ENCODE measurements around the gene ZNF70.
A peak's percentile ranks its signal among the peaks of the same experiment; 100 is the strongest.

The ZNF70 gene

DNA sequence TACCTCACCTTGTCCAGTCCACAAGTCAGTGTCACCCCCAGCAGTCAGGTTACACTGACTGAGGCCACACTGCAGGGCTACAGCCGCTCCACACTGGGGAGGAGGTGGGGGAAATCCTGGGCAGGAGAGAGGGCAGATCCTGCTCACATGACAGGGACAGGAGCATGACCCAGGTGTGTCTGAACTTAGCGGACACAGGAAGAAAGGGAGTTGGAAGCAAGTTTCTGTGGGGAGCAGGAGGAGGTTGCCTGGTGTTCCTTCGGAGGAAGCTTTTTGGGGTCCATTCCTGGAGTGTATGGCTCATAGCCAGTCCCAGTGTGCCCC lies 27.6 kb upstream of the ZNF70 start:
- no peak for DNase-seq

DNA sequence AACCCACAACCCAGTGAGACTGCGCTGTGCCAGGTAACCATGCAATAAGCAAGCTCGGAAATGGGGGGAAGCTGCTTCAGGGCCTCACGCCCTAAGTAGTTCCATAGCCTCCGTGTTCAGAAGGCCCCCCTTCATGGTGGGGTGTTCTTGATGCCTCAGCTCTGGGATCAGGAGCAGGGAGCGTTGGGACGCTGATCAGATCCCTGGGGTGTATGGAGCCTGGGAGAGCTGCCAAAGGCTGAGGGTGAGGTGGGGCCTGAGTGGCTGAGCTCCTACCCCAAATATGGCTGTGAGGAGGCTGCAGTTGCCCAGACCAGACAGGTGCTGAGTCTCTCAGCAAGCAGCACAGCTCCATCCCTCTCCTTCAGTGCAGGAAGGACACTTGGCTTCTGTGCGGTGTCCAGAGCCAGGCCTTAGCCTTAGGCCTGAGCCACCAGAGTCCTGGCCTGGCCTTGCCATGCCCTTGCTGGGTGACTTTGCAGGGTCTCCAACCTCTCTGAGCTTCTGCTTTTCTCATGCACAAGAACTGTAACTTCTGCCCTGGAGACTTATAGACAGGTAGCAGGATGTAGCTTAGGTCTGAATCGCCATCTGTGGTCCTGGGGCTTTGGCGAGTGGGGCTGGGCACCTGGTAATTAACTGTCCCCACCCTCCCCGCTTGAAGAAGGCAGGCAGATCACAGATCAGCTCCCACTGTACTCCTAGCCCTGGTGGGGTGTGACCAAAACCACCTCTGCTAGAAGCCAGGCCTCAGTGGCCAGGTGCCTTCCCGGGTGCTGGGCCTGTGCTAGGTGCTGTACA lies 27.1 kb upstream of the ZNF70 start:
- DNase-seq: no peak

DNA sequence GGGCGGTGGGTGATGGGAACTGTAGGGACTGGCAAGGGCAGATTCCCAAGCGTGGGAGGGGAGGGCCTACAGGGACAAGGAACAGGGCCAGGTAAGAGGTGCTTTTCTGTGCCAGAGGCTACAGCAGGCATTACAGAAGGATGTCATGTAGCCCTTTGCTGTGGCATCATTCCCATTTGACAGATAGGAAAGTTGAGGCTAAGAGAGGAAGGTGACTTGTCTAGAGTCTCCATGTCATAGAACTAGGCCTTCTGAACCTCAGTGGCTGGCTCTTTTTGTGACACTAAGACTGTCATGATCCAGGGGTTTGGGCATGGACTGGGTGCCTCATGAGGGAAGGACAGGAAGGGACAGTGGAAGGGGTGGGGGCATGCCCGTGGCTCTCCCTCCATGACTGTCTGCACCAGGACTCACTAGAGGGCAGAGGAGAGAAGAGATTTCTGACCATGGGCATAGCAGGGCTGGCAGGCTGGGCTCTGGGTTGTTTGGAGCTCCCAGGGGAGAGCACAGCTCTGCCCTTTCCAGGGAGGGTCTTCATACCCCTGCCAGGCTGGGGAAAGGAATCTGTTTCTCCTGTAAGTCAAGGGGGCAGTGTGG lies 25.0 kb upstream of the ZNF70 start:
- no peak for DNase-seq

DNA sequence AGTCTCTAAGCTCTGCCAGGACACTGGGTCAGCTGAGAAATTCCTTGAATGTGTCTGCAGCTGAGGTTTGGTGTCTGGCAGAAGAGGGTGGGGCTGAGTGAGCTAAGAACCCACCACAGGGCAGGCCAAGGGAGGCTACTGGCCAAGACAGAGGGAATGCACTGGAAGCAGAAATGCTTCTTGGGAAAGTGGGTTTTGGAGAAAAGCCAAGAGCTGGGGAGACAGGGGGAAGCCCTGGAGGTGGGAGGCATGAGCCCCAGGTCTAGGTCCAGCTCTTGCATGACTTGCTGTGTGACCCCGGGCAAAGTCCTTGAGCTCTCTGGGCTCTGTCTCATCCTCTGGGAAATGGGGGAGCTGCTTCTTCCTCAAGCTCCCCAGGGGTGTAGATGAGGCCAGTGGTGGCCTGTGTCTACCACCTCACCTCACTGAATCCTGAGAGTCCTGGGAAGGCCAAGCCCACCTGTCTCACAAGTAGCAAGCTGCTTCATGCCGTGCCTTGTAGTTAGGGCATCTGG lies 24.1 kb upstream of the ZNF70 start:
- no peak for DNase-seq

DNA sequence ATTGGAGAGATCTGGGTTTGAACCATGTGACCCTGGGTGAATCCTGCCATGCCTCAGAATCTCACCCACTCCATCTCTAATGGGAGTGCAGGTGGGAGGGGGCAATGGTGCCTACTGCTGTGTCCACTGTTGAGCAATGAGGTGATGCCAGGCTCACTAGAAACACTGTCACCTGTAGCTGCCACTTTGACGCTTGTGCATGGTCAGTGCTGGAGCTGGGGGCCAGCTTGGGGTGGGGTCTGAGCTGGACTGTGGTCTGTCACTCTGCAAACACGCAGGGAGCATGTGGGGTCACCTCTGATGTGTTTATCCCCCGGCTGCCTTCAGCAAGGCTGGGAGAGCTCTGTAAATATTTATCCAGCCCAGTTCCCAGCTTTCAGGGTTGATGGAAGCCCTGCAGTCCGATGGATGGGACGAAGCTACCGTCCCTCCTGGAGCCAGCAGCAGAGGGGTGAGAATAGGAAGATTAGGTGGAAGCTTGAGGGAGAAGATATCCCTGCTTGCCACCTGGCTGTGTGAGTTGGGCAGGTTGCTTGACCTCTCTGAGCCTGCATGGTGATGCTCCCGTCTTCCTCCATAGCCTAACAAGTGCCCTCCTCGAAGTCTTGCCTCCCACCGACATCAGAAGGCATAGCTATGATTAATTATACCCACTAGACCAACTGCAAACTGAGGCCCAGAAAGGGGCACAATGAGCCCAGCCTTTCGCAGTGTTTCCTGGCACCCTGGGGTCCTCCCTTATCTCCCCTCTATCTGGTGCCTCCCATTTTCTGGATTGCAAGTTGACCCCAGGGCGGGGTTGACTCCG lies 23.4 kb upstream of the ZNF70 start:
- DNase-seq: no peak

DNA sequence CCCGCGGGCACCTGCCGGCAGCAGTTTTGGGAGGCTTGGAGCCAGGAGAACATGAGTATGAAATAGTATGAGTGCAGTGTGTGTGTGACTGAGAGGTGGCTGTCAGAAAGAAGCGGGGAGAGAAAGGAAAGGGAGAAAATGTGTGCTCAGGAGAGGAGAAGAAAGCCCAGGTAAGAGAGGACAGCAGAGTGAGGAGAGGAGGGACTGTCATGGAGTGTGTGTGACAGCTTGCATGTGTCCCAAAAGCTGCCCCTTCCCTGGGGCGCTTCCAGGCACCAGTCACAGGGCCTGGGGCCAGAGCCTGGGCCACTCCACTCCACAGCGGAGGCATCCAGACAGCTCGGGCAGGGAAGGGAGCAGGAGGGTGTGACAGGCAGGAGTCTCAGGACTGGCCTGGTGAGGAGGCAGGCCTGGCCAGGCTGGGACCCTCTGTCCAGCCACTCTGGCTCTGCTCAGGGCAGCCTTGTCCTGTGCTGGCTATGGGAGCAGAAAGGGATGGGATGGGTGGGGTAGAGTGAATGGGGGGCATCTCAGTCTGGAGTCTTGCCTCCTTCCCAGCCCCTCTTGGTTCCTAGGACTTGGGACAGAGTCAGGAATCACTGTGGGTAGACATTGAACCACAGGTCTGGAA lies 22.7 kb upstream of the ZNF70 start:
- DNase-seq: no peak

DNA sequence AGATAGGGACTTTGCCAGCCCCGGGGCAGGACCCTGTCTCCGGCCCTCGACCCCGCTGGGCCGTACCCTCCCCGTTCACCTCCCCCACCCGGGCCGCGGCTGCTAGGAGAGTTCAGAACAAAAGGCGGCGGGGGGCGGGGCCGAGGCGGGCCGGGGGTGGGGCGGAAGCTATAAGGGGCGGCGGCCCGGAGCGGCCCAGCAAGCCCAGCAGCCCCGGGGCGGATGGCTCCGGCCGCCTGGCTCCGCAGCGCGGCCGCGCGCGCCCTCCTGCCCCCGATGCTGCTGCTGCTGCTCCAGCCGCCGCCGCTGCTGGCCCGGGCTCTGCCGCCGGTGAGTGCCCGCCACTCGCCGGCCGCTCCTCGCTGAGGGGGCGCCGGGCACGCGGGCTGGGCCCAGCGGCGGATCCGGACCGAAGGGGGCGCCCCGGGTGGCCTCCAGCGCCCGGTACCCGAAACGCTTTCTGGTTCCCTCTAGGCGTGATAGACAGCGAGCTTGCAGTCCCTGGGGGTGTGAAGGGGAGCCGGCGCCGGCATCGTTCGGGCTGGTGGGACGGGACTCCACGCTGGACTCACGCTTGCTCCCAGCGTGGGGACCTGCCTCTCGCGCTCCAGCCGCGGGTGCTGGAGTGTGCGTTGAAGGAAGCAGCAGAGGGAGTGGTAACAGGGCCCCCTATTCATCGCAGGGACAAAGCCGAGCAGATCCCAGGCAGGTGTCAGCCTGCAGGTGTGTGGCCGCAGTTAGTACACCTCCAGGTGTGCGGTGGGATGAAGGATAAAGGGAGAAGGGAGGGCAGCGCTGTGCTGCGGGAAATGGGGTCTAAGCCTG lies 21.9 kb upstream of the ZNF70 start, which contains the start of gene MMP11:
TSS of gene MMP11 (plus strand) at position 201 of the 825 bp plus-strand sequence. CDS start at position 223, 22 bp downstream.
- peak; percentile 53 for DNase-seq

DNA sequence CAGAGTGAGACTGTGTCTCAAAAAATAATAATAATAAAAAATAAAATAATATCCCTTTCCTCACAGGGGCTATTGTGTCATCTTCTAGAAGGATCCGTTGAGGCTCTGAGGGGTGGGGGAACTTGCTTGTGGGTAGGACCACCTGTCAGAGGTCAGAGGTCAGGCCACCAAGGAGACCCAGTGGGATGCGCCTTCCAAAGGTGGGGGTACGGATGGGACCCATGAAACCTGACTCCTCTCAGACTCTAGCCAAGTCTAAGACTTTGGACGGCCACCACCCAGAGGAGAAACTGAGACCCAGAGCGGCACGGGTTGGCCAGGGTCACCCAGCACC lies 21.4 kb upstream of the ZNF70 start:
- DNase-seq: no peak

DNA sequence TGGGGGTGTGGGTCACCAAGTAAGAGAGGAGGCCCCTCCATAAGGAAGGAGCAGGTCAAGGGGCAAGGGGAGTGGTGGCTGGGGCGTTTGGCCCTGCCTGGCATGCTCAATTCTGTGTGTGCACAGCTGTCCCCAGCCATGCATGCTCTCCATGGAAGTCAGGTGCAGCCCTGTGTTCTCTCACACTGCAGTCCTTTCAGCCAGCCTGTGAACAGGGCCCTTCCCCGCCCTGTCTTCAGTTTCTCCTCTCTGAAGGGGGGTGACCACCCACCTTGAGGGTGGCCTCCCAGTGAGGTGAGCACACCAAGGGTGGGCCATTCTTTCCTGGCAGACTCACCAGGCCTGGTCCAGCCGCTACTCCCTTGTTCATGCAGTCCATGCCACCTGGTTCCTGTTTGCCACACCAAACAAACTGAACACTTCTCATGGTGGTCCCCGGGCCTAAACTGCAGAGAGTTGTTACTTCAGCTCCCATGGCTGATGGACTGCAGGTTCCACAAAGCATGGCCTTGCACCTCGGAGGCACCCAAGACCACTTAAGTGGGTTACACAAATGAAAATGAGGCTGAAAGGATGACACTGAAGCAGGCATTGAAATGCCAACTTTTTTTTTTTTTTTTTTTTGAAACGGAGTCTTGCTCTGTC lies 18.5 kb upstream of the ZNF70 start:
- DNase-seq: no peak

DNA sequence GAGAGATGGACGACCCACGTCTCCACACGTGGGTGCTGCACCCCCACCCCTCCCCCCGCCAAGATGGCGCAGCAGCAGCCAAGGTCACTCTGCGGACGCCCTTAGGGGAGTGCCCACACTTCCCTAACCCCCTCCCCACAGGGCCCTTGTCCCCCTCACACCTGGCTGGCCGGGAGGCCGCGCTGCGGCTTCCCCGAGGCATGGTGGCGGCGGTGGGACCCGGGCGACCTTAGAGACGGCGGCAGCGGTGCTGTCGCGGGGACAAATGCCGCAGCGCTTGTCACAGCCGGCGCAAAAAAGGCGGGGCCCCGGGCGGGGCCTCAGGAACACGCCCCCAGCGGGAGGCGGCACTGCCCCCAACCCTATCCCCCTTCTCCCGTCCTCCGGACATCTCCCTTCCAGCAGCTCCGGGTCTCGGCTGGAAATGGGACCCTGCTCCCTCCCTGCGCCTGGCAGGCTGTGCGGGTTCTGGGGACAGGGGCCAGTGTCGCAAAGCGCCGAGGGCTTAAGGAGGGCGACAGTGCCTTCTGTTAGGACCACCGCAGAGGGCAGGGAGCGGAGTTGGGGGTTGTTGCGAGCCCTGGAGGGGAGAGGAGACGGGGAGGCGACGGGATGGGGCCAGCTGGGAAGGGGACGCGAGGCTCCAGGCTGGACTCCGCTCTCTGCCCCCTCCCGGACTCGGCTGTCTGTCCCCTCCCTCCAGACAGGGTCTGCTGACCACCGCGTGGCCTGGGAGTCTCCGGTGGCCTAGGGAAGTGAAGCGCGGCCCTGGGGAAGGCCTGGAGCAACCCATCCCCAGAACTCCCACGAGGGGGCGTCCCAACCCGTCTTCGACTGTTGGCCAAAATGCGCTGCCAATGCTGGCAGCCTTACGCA lies 17.0 kb upstream of the ZNF70 start, which contains the start of gene CHCHD10:
TSS of gene CHCHD10 (minus strand) at position 300 of the 876 bp plus-strand sequence. CDS start at position 202, 98 bp downstream.
- DNase-seq: peak; percentile 79

DNA sequence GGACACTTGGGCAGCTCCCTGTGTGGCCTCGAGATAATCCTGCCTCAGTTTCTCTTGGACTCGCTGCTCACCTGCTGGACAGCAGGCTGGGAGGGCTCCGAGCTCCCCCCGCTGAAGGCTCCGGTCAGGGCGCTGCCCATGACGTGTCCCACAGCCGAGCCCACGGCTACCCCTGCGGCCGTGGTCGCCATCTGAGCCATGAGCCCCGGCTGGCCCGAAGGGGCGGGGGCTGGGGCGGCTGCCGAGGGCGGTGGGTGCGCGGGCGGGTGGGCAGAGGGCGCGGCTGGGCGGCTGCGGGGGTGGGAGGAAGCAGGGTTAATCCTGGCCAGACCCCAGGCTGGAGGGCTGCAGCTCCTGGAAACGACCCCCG lies 16.4 kb upstream of the ZNF70 start:
- DNase-seq: no peak

DNA sequence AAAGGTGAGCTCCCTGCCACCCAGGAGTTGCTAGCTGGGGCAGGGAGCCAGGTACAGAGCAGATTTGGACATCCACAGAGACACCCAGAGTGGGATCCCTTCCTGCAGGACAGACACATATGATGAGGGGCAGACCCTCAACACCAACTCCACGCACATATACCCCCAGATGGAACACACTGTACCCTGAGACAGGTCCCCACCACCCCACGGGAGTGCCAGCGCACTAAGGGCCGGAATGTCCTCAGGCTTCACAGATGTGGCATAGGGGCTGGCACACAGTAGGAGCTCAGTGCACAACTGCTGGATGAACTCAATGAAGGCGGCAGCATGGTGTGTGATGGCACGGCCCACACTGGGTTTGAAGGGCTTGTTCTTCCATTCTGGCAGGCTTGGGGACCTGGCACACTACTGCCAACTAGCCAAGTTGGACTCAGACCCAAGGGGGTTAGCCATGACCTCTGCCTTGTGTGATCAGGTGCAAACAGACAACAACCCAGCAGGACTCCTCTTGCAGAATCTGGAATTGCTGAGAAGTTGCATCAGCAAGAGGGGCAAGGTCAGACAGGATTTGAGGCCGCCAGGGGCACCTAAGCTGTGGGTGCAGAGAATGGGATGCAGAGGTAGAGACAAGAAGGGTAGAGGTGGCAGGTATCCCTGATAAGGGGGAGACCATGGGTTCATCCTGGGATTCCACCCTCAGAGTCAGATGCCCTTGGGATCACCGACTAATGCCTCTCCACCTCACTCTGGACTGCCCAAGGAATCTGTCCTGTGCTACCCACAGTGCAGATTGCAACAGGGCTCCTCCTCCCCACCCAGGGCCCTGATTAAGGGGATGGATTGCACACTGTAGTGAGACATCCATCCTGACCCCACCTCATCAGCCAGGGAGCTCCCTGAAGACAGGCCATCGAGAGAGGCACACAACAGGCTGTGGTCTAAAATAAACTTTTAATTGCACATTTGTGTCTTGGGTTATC lies 14.3 kb upstream of the ZNF70 start:
- DNase-seq: no peak

DNA sequence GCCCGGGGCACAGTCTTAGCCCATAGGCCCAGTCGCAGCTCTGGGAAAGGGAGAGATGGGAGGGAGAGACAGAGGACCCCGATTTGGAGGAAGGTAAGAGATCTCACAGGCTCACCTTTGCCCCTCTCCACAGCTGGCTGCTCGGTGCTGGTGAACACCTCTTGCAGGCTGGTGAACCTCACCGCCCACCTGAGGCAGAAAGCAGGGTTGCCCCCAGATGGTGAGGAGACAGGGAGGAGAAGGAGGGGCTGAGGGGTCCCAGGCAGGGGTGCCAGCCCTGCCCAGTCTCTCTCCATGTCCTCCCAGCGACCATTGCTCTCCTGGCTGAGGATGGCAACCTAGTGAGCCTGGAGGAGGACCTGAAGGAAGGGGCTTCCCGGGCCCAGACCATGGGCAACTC lies 13.0 kb upstream of the ZNF70 start:
- no peak for DNase-seq

DNA sequence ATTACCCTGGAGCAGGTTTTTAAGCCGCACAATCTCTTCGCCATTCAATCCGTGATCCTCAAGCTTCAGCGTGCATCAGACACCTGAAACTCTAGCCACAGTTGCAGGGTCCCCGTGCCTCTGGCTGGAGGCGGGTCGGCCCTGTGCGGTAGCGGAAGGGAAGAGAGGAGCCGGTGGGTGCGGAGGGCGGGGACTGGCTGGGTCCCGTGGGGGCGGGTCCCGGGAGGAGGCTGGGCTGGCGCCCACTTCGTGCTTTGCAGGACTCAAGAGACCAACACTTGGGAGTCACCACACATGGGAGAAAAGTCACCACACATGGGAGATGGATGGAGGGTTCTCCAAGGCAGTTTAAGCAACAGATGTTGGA lies 12.7 kb upstream of the ZNF70 start:
- peak; percentile 57 for DNase-seq

DNA sequence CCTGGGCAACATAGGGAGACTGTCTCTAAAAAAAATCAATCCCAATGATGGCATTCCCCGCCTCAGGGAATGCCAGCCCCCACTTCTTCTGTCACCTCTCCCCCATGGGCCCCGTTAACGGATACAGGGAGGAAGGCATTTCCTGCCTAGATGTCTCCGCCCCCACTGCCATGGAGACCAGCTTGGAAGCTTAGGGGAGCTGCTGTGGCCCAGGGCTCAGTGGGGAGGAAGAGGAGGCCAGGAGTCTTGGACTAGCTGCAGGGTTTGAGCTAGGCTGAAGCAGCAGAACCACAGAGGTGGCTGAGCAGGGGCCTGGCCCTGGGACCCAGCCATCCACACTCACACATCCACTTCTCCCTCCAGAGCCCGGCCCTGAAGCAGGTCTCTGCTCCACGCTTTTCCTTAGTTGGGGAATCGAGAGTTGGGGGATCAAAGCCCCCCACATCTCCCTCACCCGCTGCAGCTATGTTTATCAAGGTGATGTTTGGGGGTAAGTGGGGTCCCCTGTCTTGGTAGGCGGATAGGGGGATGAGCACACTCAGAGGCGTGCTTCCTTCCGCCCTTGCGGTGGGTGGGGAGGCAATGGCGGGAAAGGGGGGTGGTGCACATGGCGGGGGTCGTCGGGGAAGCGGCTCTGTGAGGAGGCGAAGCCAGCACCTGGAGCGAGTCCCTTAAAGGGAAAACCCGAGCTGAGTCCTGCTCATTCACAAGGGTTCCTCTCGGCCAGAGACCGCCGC lies 12.1 kb upstream of the ZNF70 start, which contains the start of gene C22orf15:
TSS of gene C22orf15 (plus strand) at position 149 of the 737 bp plus-strand sequence. CDS start at position 466, 317 bp downstream.
- no peak for DNase-seq

DNA sequence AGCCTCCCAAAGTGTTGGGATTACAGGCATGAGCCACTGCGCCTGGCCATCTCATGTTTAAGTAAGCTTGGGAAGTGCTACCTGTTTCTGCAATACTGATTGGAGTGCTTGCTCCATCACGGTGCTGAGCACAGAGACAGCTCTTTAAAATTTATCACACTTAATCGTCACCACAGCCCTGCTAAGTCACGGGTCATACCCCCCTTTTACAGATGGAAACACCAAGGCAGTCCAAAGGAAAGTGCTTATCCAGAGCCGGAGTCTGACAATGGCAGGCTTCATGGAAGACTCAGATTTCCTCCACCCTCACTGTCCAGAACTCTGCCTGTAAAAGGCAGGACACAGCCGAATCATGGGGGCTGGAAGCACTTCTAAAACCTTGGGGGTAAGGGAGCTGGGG lies 9.1 kb upstream of the ZNF70 start:
- no peak for DNase-seq

DNA sequence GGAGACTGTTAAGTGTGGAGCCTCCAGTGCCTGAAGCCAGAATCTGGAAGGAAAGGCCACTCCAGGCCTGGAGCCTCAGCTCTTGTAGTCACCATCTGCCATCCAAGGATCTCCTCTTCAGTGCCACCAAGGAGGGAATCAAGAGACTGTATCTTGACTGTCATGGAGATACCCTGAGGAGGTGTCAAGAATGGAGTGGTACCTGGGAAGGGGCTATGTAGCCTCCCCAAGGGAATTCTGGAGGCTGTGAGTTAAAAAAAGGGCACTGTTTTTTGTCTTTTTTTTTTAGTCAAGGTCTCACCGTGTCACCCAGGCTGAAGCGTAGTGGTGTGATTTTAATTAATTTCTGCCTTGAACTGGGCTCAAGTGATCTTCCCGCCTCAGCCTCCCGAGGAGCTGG lies 8.7 kb upstream of the ZNF70 start:
- DNase-seq: no peak

DNA sequence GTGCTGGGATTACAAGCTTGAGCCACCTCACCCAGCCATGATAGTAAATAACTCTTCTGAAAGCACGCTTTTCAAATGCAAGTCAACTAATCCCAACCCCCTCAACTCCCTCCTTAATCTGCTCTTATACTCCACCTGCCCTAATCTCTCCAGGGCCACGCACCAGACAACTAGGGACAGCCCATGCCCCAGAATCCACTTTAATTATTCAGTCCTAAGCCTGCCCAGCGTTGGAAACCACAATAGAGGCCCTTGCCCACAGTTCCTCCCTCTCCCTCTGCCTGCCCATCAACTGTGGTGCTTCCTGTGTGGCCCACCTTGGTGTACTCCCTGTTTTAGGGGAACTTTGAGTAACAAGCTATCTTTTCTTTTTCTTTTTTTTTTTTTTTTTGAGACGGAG lies 6.0 kb upstream of the ZNF70 start:
- no peak for DNase-seq

DNA sequence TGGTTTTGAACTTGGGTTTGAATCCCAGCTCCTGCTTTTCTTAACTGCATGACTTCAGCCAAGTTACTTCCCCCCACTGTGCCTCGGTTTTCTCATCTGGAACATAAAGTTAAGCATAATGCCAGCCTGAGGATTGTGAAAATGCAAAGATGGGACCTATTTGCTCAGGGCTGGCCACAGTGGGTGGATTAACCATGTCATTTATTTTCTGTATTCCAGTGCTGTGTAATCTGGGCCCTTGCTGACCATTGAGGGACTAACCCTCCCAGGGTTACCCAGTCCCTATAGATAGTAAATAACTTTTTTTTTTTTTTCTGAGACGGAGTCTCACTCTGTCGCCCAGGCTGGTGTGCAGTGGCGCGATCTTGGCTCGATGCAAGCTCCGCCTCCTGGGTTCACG lies 4.8 kb upstream of the ZNF70 start:
- DNase-seq: no peak

All from activated naive CD4-positive, alpha-beta T cell treated with Interleukin-2 at 50 U/mL for 16 hours (primary cell).